Esophagus squamous epithelium (tissue), 4 donors: Measurements from ENCODE around the gene MYO18A.

ENCODE experiments used
- CTCF ChIP-seq, 6 experiments: fragments of 450-650 bp in 4 of 6; fragments of 200-600 bp in 2 of 6; sonication (generic) in 2 of 6; IDR thresholded peaks; one replicate each; pipeline ENCODE4 v1.5.1; 2016 to 2019; ENCODE audit warnings: antibody characterized with exemption in 6 of 6, mild to moderate bottlenecking in 4 of 6, moderate library complexity in 4 of 6
- POLR2A ChIP-seq, 4 donors: fragments of 450-650 bp; IDR thresholded peaks; one replicate each; pipeline ENCODE4 v1.6.1; 2017; ENCODE audit warnings: antibody characterized with exemption in 4 of 4, mild to moderate bottlenecking in 4 of 4, moderate library complexity in 3 of 4

- TF ChIP-seq POLR2A (IDR thresholded peaks at IDR 0.05) (no peak), CTCF (IDR thresholded peaks at IDR 0.05) (no peak)
These were observed 95.6 kb downstream of the MYO18A start for GRCh38 chr17:29084541-29085146.
